PC-9 (cell line): Measurements from ENCODE around the gene COIL.

Experiments
- CTCF ChIP-seq: fragments of 200-600 bp; sonication (generic); conservative IDR thresholded peaks from 2 replicates; pipeline ENCODE4 v1.6.1; 2017; ENCODE audit warnings: mixed run types, antibody characterized with exemption, mild to moderate bottlenecking, moderate library complexity
- EZH2 ChIP-seq: fragments of 200-600 bp; sonication (generic); IDR thresholded peaks from 2 replicates; pipeline ENCODE4 v1.8.0; 2017; ENCODE audit warnings: antibody characterized with exemption, low read depth

DNA sequence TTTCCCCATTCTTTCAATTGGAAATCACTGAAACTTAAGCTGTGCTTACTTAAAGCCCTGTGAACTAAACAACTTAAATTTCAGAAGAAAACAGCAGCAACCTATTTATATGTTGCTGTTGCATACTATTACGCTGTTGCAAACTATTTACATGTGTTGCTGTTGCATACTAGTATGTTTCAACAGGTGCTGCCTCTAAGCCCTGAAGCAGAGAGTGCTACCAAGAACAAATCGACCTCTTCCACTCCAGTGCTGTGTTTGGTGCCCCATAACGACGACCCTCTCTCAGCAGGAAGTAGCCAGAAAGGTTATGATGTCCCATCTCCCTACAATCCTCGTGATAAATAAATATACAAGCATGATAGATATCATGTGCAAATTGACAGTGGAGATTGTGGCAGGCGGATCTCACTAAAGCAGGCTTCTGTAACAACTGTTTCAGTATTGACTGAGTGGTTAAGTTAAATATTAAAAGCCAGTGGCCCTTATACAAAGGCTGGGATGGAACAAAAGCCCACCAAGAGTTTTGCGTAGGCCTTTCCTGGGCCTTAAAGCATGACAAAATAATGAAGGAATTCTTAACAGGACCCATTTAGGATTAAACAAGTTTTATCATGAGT, 11.4 kb upstream of the COIL start:
- TF ChIP-seq CTCF = no peak
- no peak for TF ChIP-seq EZH2
